OCI-LY1 (cell line): ENCODE measurements around the gene RNASEH1.

Source experiments
- CTCF ChIP-seq: fragments of 200-600 bp; sonication (generic), shearing (Covaris generic); IDR thresholded peaks from 2 replicates; pipeline ENCODE4 v1.5.1; 2017; ENCODE audit warnings: mild to moderate bottlenecking, antibody characterized with exemption, low read length, moderate library complexity, mixed read lengths
- EZH2 ChIP-seq: fragments of 200-600 bp; sonication (generic), shearing (Covaris generic); IDR thresholded peaks from 2 replicates; pipeline ENCODE4 v1.8.0; 2017; ENCODE audit warnings: borderline replicate concordance, mixed run types, mild to moderate bottlenecking, antibody characterized with exemption, low read length, moderate library complexity, mixed read lengths

GRCh38 chr2:3504741-3505140, 53.4 kb downstream of the RNASEH1 start:
- TF ChIP-seq CTCF: no peak
- no peak for TF ChIP-seq EZH2
